HG03521 (cell line): Measurements from ENCODE around the gene BABAM2.
"Not testable (repeated sequence)": the region's sequence is repeated elsewhere in the genome, so short reads cannot be mapped to it uniquely, and the experiment has no call there.

Source experiments
- ATAC-seq: cut with Tn5 transposase; IDR thresholded peaks from one replicate; pipeline ENCODE4 v1.9.1; 2021; ENCODE audit warnings: mild to moderate bottlenecking, moderate library complexity; ENCODE audit not compliant: unreplicated experiment

BABAM2 gene

DNA sequence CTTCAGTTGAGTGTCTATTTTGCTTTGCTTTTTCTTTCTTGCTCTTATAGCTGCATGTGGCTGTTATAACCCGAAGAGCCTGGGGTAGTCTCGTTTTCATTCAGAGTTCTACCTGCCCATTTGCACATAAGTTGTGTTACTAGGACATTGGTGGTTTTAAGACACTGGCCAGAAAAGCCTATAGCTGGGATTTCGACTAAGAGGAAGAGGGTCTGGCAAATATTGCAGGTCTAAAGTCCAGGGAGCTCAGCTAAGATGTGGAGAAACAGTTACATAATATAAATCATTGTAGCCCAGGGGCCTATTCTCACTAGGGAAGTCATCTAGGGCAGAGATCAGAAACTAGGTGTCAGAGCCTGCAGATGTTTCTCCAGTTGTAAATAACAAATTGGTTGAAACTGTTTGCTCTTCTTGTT, 120.8 kb downstream of the BABAM2 start:
- ATAC-seq: no peak

DNA sequence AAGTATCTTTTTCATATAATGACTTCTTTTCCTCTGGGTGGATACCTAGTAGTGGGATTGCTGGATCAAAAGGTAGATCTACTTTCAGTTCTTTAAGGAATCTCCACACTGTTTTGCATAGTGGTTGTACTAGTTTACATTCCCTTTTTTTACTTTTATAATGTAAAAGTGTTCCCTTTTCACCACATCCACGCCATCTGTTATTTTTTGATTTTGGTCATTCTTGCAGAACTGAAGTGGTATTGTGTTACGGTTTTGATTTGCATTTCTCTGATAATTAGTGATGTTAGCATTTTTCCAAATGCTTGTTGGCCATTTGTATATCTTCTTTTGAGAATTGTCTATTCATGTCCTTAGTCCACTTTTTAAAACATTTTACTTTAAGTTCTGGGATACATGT, 127.9 kb downstream of the BABAM2 start:
- not testable (repeated sequence) for ATAC-seq

DNA sequence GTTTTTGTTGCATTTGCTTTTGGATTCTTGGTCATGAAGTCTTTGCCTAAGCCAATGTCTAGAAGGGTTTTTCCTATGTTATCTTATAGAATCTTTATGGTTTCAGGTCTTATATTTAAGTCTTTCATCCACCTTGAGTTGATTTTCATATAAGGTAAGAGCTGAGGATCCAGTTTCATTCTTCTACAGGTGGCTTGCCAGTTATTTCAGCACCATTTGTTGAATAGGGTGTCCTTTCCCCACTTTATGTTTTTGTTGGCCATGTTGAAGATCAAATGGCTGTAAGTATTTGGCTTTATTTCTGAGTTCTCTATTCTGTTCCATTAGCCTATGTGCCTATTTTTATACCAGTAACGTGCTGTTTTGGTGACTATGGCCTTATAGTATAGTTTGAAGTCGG, 129.0 kb downstream of the BABAM2 start:
- ATAC-seq: not testable (repeated sequence)

DNA sequence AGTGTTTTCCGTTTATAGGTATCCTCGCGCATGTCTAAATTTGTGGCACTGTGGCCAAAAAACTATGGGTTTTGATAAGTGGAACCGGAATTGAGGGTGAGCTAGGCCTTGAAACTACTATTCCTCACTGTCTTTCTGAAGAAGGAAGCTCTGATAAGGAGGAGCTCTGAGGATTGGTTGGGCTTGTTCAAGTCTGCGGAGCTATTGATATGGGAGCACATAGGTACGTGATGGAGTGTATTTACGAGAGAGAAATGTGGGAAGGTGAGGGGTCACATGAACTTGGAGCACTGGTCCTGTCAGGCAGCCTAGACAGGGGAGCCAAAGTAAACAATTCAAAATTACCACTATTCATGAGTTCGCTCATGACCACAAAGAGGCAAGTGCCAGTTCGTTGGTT, 131.4 kb downstream of the BABAM2 start:
- ATAC-seq: no peak

DNA sequence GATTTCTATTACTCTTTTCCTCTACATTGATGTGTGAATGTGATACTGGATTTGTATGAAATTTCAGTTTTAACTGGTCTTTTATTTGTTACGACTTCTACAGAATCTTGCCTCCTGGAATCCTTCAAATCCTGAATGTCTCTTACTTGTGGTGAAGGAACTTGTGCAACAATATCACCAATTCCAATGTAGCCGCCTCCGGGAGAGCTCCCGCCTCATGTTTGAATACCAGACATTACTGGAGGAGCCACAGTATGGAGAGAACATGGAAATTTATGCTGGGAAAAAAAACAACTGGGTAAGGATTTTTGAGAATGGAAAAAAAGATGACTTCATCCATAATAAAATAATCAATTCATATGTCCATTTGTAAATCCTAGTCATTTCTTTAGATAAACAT, 134.6 kb downstream of the BABAM2 start:
- no peak for ATAC-seq

DNA sequence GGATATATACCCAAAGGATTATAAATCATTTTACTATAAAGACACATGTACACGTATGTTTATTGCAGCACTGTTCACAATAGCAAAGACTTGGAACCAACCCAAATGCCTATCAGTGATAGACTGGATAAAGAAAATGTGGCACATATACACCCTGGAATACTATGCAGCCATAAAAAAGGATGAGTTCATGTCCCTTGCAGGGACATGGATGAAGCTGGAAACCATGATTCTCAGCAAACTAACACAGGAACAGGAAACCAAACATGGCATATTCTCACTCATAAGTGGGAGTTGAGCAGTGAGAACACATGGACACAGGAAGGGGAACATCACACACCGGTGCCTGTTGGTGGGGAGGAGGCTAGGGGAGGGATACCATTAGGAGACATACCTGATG, 135.7 kb downstream of the BABAM2 start:
- not testable (repeated sequence) for ATAC-seq

DNA sequence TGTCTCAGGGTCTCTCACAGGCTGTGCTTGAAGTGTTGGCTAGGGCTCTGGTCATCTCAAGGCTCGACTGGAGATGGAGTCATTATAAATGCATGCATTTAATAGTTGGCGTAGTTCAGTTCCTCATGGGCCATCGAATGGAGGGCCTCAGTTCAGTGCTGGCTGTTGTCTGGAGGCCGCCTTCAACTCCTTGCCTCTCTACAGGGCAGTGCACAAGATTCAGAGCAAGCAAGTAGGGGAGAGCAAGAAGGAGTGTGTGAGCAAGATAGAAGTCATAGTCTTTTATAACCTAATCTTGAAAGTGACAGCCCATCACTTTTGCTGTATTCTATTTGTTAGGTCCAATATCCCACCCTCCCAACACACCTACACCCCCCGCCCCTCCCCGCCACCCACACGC, 137.5 kb downstream of the BABAM2 start:
- ATAC-seq: no peak

DNA sequence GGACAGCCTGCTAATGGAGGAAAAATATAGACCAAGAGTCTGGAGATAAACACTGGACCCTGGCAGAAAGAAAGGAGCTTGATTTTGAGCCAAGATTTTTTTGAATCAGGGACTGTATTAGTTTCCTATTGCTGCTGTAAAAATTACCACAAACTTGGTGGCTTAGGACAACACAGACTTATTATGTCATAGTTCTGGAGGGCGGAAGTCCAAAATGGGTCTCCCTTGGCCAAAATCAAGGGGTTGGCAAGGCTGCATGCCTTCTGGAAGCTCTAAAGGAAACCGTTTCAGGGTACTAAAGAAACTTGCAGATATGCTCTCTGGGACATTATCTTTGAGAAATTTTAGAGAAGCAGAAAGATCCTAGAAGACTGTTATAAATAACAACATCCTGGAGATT, 140.1 kb downstream of the BABAM2 start:
- no peak for ATAC-seq

DNA sequence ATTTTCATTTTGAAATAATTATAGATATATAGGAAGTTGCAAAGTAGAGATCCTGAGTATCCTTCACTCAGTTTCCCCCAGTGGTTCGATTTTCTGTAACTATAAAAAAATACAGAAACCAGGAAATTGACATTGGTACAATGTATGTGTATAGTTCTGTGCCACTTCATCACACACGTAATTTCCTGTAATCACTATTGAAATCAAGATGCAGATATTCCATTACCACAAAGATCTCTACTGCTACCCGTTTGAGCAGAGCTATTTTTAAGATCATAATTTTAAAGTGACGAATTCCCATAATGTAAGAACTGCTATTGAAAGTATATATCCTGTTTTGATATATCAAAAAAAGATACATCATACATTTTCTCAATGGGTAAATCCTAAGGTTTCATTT, 142.3 kb downstream of the BABAM2 start:
- no peak for ATAC-seq

DNA sequence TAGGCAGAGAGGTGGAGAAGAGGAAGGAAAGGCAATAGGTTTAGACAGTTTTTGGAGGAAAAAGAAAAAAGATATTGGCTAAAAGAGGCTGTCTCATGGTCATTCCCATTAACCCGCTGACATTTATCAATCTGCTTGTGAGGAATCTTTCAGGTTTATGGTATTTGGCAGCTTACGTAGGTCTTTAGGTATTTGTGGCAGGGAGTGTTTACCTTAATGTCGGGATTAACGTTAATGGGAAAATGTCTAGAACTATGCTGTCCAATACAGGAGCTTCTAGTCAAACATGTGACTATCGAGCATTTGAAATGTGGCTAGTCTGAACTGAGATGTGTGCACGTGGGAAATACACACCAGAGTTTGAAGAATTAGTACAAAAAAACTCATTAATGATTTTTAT, 144.2 kb downstream of the BABAM2 start:
- no peak for ATAC-seq

DNA sequence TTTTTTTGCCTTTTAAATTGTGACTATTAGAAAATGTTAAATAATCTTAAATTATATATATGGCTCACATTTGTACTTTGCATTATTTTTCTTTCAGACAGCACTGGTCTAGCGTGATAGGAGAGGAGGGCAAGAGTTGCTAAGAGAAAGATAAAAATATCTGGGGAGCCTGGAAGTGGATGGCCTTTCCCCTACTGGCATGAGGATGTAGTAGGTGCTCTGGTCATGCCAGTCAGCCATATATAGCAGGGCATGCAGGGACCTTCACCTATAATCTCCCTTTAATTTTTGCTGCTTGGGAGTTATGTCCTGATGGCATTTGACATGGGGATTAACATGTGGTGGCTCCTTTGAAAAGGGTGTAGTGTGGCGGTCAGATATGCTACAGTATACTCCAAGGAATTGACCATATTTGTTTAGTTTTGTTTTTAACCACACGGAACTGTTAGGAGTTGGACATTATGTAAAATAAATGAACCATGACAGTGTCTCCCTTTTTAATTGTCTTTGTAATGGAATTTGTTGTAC, 144.7 kb downstream of the BABAM2 start:
- no peak for ATAC-seq

DNA sequence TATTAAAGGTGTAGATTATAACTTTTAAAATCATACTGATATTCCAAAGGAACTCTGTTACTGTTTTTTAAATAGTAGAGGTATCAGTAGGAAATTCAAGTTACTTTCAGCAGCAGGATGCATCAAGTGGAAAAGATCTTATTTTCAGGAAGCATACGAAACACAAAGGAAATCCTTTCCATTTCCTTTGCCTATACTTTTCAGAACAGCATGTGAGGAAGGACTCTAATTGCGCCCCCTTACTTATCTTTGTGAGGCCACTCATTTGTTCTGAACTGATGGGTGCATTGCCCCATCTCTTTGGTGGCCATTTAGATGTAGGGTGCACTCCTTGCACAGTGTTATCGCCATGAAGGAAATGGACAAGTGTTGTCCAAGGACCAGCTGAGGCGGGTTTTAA, 145.3 kb downstream of the BABAM2 start:
- ATAC-seq: no peak

DNA sequence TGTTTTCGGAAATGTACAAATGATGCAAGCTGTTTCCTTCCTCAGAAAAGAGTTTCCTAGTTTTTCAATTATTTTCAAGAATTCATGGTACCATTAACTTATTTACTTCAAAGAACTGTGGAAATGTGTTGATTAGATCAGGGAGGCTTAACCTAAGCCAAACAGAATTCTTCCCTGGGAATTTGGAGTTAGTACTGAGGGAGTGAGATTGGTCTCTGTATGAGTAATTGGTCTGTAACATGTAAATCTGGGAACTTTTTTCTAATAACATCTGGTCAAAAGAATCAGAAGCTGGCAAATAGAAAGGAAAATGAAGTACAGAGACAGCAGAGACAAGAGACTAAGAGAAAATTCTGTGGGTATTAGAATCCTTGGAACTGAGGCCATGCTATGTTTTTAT, 145.8 kb downstream of the BABAM2 start:
- no peak for ATAC-seq

DNA sequence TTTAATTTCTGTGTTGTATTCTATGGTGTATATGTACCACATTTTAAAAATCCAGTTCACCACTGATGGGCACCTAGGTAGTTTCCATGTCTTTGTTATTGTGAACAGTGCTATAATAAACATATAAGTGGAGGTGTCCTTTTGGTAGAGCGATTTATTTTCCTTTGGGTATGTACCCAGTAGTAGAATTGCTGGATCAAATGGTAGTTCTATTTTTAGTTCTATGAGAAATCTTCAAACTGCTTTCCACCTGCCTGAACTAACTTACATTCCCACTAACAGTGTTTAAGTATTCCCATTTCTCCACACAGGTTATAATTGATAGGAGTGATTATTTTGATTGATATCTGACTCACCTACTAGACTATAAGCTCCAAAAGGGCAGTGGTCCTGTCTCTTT, 148.2 kb downstream of the BABAM2 start:
- ATAC-seq: no peak

DNA sequence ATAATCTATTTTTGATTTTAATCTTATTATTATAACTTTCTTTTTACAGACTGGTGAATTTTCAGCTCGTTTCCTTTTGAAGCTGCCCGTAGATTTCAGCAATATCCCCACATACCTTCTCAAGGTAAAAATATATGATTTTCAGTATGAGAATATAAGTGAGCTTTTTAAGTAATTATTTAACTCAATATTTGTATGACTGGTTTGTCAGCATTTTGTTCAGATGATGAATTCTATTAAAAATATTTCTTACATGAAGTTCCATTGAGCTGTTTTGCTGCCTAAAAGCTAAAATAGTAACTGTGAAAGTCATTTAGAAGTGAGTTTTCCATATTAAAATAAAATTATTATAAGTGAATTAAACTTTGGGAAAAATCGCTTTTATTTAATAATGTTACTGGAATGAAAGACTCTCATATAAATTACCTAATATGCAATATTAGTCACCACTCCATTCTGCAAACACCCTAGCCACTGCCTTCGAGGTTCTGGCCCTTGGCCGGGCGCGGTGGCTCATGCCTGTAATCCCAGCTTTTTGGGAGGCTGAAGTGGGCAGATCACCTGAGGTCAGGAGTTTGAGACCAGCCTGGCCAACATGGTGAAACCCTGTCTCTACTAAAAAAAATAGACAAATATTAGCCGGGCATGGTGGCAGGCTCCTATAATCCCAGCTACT, 155.3 kb downstream of the BABAM2 start:
- ATAC-seq: no peak

DNA sequence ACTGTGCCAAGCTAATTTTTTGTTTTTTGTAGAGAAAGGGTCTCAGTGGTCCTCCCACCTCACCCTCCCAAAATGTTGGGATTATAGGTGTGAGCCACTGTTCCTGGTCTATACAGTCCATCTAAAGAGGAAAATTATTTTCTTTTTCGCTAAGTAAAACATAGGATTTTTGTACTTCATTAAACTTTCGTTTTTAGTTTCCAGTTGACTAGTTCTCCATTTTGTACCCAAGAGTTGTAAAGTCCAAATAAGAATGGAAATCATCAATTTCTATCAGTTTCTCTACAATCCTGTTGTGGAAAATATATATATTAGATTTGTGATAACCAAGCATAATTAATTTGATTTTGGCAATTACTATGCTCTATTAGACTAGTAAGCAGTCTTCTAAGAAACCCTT, 156.4 kb downstream of the BABAM2 start:
- no peak for ATAC-seq

DNA sequence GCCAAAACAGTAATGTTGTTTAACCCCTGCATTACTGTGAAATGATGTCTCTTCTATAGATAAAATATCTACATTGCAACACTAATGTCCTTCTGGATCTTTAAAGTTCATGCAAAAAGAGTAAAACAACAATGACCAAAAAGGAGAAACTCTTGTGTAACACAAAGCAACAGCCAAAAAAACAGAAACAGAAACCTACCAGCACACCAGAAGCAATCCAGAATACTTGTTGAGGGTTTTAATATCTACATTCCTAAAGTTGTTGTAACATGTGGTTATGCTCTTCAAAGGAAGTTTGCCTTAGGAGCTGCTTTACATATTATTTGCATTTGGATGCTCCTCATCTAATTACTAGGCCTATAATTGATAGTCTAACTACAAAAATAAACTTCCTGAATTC, 157.2 kb downstream of the BABAM2 start:
- no peak for ATAC-seq

DNA sequence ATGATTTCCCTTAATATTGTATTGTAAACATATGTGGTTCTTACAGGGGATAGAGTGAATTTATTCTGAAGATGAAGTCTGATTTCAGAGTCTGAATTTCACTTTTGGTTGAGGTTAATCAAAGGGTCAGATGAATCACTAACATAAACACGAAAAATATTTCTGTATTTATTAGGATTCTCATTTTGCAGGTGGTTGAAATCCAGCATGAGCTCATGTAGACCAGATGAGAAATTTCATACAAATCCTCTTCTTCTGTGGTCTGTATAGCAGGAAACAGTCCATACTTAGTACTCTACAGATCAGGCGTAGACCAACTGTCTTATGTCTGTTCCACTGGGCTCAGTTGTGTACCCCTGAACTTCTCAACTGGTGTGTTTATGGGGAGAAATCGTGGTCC, 157.8 kb downstream of the BABAM2 start:
- ATAC-seq: no peak

DNA sequence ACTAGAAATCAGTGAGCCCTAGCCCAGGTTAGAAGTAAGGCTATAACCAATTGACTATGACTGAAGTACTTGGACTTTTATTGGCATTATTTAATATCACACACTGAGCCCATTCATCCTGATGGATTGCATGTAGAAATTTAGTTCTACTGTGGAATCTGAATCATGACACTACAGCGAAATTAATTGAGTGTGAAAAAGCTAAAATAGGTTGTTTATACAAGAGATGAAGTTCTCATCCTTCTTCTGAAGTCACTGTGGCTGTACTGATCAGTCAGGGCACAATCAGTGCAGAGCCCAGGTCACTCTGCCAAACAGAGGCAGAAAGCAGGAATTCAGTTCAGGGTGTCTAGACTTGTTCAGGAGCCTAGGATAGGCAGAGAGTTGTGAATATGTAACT, 158.9 kb downstream of the BABAM2 start:
- ATAC-seq: no peak

DNA sequence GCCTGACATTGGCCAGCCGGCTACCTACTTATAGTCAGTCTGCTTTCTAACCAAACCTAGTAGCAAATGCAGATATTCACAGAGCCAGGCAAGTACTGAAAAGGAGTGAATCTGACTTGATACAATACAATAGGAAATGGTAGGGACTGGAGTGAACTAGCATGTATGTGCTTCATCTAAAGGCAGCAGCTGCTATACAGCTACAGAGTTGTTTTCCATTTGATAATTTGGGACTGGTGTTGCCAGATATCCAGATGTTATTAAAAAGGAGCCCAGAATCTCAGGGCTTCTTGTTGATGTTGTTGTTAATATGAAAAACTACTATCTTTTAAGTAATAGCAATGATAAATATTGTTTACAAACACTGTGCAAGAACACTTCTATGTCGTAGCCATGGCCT, 159.4 kb downstream of the BABAM2 start:
- ATAC-seq: no peak

DNA sequence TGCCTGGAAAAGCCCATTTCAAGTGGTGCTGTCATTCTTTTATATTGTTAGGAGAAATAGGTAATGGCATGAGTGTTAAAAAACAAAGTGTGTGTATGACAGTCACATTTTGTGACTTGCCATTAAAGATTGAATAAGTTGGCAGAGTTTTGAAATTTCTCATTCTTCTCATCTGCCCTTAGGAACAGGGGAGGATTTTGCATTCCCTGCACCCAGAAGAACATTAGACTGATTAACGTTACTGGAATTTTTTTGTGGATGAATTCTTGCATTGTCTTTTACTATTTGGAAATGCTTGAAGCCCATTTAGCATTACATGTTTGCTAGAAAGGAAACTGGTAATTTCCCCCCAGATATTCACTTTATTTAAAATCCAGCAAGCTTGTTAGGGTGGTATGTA, 162.2 kb downstream of the BABAM2 start:
- ATAC-seq: no peak

DNA sequence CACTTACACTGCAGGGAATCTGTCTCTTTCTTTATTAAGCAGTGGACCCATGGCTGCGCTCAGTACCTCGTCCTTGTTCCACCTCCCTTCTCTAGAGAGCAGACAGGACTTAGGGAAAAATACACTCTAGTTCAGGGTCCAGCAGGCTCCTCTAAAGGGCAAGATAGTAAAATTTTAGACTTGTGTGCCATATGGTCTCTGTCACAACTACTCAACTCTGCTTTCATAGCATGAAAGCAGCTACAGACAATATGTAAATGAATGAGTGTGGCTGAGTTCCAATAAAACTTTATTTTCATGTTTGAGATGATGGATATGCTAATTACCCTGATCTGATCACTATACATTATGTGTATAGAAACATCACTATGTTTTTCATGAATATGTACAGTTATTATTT, 163.1 kb downstream of the BABAM2 start:
- ATAC-seq: no peak

DNA sequence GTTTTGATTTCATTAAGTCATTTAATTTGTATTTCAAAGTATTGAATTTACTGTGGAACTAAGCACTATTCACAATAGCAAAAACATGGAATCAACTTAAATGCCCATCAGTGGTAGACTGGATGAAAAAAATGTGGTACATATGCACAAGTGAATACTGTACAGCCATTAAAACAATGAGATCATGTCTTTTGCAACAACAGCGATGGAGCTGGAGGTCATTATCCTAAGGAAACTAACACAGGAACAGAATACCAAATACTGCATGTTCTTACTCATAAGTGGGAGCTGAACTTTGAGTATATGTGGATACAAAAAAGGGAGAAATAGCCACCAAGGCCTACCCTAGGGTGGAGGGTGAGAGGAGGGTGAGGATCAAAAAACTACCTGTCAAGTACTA, 164.4 kb downstream of the BABAM2 start:
- ATAC-seq: no peak
